H9 (cell line): ENCODE data around the gene CCDC40. TPM values are rescaled to one million over a fixed set of nuclear protein-coding genes. Genes with fewer than 3 reads are reported as not detected.

Experiments used
- DNase-seq: peaks from one replicate; pipeline ENCODE4 v3.0.0-alpha.2; 2017
- H2AFZ ChIP-seq: one replicate; pipeline ENCODE4 v1.6.1; 2013; ENCODE audit warnings: mild to moderate bottlenecking, low read length, control low read depth, moderate library complexity
- H2AK5ac ChIP-seq: 2 replicates; pipeline ENCODE4 v1.6.1; 2013; ENCODE audit warnings: low read length, control low read depth, mixed read lengths; ENCODE audit not compliant: insufficient read length
- H2BK120ac ChIP-seq: one replicate; pipeline ENCODE4 v1.6.1; 2013; ENCODE audit warnings: low read depth, mild to moderate bottlenecking, low read length, control low read depth, inconsistent platforms; ENCODE audit not compliant: poor library complexity, severe bottlenecking
- H2BK12ac ChIP-seq: 2 replicates; pipeline ENCODE4 v1.6.1; 2013; ENCODE audit warnings: low read length, control low read depth, mixed read lengths, low read depth; ENCODE audit not compliant: insufficient read length
- H2BK15ac ChIP-seq: 2 replicates; pipeline ENCODE4 v1.6.1; 2013; ENCODE audit warnings: low read depth, low read length, control low read depth
- H2BK20ac ChIP-seq: one replicate; pipeline ENCODE4 v1.6.1; 2013; ENCODE audit warnings: low read depth, mild to moderate bottlenecking, low read length, control low read depth, inconsistent platforms; ENCODE audit not compliant: poor library complexity, severe bottlenecking
- H2BK5ac ChIP-seq: 2 replicates; pipeline ENCODE4 v1.6.1; 2013; ENCODE audit warnings: low read length, control low read depth, mixed read lengths; ENCODE audit not compliant: insufficient read length
- H3K14ac ChIP-seq: 2 replicates; pipeline ENCODE4 v1.6.1; 2013; ENCODE audit warnings: low read length, control low read depth; ENCODE audit not compliant: insufficient read depth
- H3K18ac ChIP-seq: 2 replicates; pipeline ENCODE4 v1.6.1; 2013; ENCODE audit warnings: low read depth, mild to moderate bottlenecking, mixed read lengths, low read length, control low read depth; ENCODE audit not compliant: insufficient read length
- H3K23ac ChIP-seq: 2 replicates; pipeline ENCODE4 v1.6.1; 2013; ENCODE audit warnings: low read length, control low read depth, mixed read lengths, low read depth; ENCODE audit not compliant: insufficient read length
- H3K23me2 ChIP-seq: 2 replicates; pipeline ENCODE4 v1.6.1; 2013; ENCODE audit warnings: low read depth, mild to moderate bottlenecking, mixed read lengths, low read length, control low read depth; ENCODE audit not compliant: insufficient read length, poor library complexity, severe bottlenecking
- H3K27ac ChIP-seq: 2 replicates; pipeline ENCODE4 v1.5.1; 2013; ENCODE audit warnings: low read length, control low read depth, mixed read lengths, low read depth; ENCODE audit not compliant: insufficient read length
- H3K27me3 ChIP-seq: 2 replicates; pipeline ENCODE4 v1.6.1; 2013; ENCODE audit warnings: low read length, control low read depth, inconsistent platforms; ENCODE audit not compliant: insufficient read depth
- H3K4ac ChIP-seq: 2 replicates; pipeline ENCODE4 v1.6.1; 2013; ENCODE audit warnings: low read depth, mild to moderate bottlenecking, control low read depth, inconsistent platforms, low read length, moderate library complexity
- H3K4me1 ChIP-seq: 2 replicates; pipeline ENCODE4 v1.6.1; 2013; ENCODE audit warnings: low read length, control low read depth, inconsistent platforms; ENCODE audit not compliant: insufficient read depth
- H3K4me2 ChIP-seq: 2 replicates; pipeline ENCODE4 v1.6.1; 2013; ENCODE audit warnings: low read length, control low read depth, mixed read lengths; ENCODE audit not compliant: insufficient read length, insufficient read depth
- H3K56ac ChIP-seq: 2 replicates; pipeline ENCODE4 v1.6.1; 2013; ENCODE audit warnings: low read depth, mild to moderate bottlenecking, mixed read lengths, low read length, control low read depth; ENCODE audit not compliant: insufficient read length
- H3K79me1 ChIP-seq: 2 replicates; pipeline ENCODE4 v1.6.1; 2013; ENCODE audit warnings: low read depth, mild to moderate bottlenecking, moderate library complexity, low read length, control low read depth, inconsistent platforms; ENCODE audit not compliant: insufficient read depth, poor library complexity, severe bottlenecking
- H3K79me2 ChIP-seq: 2 replicates; pipeline ENCODE4 v1.6.1; 2013; ENCODE audit warnings: low read length, control low read depth, inconsistent platforms; ENCODE audit not compliant: insufficient read depth
- H3K9ac ChIP-seq: 2 replicates; pipeline ENCODE4 v1.6.1; 2013; ENCODE audit warnings: low read length, control low read depth, mixed read lengths; ENCODE audit not compliant: insufficient read length; ENCODE audit errors: extremely low read depth
- H3K9me3 ChIP-seq: one replicate; pipeline ENCODE4 v1.6.1; 2013; ENCODE audit warnings: low read depth, low read length, inconsistent platforms; ENCODE audit not compliant: control insufficient read depth
- H3T11ph ChIP-seq: one replicate; pipeline ENCODE4 v1.6.1; 2013; ENCODE audit warnings: mild to moderate bottlenecking, low read length, control low read depth, inconsistent platforms
- H4K20me1 ChIP-seq: one replicate; pipeline ENCODE4 v1.6.1; 2013; ENCODE audit not compliant: control insufficient read depth, insufficient read length, insufficient read depth
- H4K5ac ChIP-seq: 2 replicates; pipeline ENCODE4 v1.6.1; 2013; ENCODE audit warnings: low read depth, mild to moderate bottlenecking, mixed read lengths, low read length, control low read depth; ENCODE audit not compliant: insufficient read length
- H4K8ac ChIP-seq: replicated peaks from 2 replicates; pipeline ENCODE4 v1.6.1; 2013; ENCODE audit warnings: low read length, control low read depth, mixed read lengths, low read depth; ENCODE audit not compliant: insufficient read length
- H4K91ac ChIP-seq: 2 replicates; pipeline ENCODE4 v1.6.1; 2013; ENCODE audit warnings: low read depth, mild to moderate bottlenecking, moderate library complexity, mixed read lengths, low read length, control low read depth; ENCODE audit not compliant: insufficient read length
- H3K27ac Mint-ChIP-seq, 3 experiments: 2 replicates in 2 of 3; 3 replicates in 1 of 3; pipeline ENCODE4 v1.8.0; 2020 to 2021; ENCODE audit warnings: mixed read lengths in 3 of 3, mild to moderate bottlenecking in 1 of 3, moderate library complexity in 1 of 3
- H3K27me3 Mint-ChIP-seq: 2 replicates; pipeline ENCODE4 v1.8.0; 2021; ENCODE audit warnings: low read depth, mild to moderate bottlenecking, moderate library complexity, mixed read lengths
- H3K36me3 Mint-ChIP-seq, 3 experiments: 2 replicates in 2 of 3; 3 replicates in 1 of 3; pipeline ENCODE4 v1.8.0; 2020 to 2021; ENCODE audit warnings: low read depth in 3 of 3, mixed read lengths in 3 of 3; ENCODE audit not compliant: insufficient read depth in 1 of 3
- H3K4me1 Mint-ChIP-seq, 2 experiments: 2 replicates each; pipeline ENCODE4 v1.8.0; 2020; ENCODE audit warnings: mixed read lengths in 2 of 2
- H3K4me3 Mint-ChIP-seq, 2 experiments: 2 replicates in 1 of 2; 3 replicates in 1 of 2; pipeline ENCODE4 v1.8.0; 2020 to 2021; ENCODE audit warnings: mild to moderate bottlenecking in 2 of 2, mixed read lengths in 2 of 2, moderate library complexity in 1 of 2
- H3K9me3 Mint-ChIP-seq, 2 experiments: 2 replicates in 1 of 2; 3 replicates in 1 of 2; pipeline ENCODE4 v1.8.0; 2020; ENCODE audit warnings: mild to moderate bottlenecking in 2 of 2, mixed read lengths in 2 of 2, moderate library complexity in 1 of 2
- WGBS: extraction: QIAGEN DNeasy Blood & Tissue Kit; methylation state at CpG from one replicate; pipeline ENCODE4 v1.1.7; 2013; ENCODE audit warnings: missing lambda C conversion rate, low lambda C conversion rate, mixed read lengths; ENCODE audit not compliant: insufficient read length; ENCODE audit errors: extremely low coverage; 5-methylcytosine and 5-hydroxymethylcytosine counted together
- total RNA-seq: library from RNA; stranded (reverse); gene quantifications from 2 replicates; pipeline ENCODE4 v1.2.1, GENCODE V29; 2021
- TF ChIP-seq, protein P1 (sequence below): fragments of 200-600 bp; sonication (generic); conservative IDR thresholded peaks from 3 replicates; pipeline ENCODE4 v1.8.0; 2021; ENCODE audit warnings: antibody characterized with exemption, mild to moderate bottlenecking

CCDC40 gene
- total RNA-seq, 1 experiment from 2014 or later = 8.9 TPM

DNA sequence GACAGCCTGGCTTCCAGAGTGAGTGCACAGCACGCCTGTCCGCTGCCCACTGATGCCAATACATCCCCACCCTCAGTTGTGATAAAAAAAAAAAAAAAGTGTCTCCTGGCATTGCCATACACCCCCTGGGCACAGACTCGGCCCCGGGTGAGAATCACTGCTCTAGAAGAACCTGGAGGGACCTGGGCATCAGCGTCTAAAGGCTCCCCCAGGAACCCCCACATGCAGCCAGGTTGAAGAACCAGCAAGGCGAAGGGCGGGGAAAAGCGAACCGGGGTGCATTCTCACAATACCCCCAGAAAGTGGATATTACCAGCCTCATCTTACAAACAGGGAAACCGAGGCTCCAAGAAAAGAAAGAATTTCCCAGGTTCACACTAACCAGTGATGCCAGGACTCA lies 28.5 kb upstream of the CCDC40 start:
- Histone ChIP-seq H4K91ac (no peak overlapping the region), H2AK5ac (no peak overlapping the region), H3K79me2 (peaks cover 1% of the 10 kb centered on the region; the same call in 1 of the 2 replicates), H3K9ac (no peak overlapping the region), H3K14ac (no peak overlapping the region), H3K4me1 (no peaks in the 10 kb centered on the region), H3K23me2 (peaks cover 5% of the 10 kb centered on the region), H3K23ac (no peak overlapping the region), H2BK12ac (no peak overlapping the region), H2BK15ac (no peak overlapping the region), H4K8ac (no peak overlapping the region), H2BK120ac (no peak overlapping the region), H3K27ac (no peak overlapping the region), H3K27me3 (no peaks in the 10 kb centered on the region), H3K79me1 (no peaks in the 10 kb centered on the region), H3K4ac (no peak overlapping the region), H3T11ph (no peak overlapping the region), H2BK5ac (no peak overlapping the region), H2BK20ac (no peak overlapping the region), H3K56ac (no peak overlapping the region), H4K5ac (no peak overlapping the region), H2AFZ (no peak overlapping the region), H3K9me3 (no peaks in the 10 kb centered on the region), H4K20me1 (no peaks in the 10 kb centered on the region), H3K18ac (no peak overlapping the region), H3K4me2 (no peak overlapping the region)
- no peaks in the 10 kb centered on the region for H3K27me3 Mint-ChIP-seq
- no peaks in the 10 kb centered on the region for H3K9me3 Mint-ChIP-seq
- TF ChIP-seq, protein P1, sequence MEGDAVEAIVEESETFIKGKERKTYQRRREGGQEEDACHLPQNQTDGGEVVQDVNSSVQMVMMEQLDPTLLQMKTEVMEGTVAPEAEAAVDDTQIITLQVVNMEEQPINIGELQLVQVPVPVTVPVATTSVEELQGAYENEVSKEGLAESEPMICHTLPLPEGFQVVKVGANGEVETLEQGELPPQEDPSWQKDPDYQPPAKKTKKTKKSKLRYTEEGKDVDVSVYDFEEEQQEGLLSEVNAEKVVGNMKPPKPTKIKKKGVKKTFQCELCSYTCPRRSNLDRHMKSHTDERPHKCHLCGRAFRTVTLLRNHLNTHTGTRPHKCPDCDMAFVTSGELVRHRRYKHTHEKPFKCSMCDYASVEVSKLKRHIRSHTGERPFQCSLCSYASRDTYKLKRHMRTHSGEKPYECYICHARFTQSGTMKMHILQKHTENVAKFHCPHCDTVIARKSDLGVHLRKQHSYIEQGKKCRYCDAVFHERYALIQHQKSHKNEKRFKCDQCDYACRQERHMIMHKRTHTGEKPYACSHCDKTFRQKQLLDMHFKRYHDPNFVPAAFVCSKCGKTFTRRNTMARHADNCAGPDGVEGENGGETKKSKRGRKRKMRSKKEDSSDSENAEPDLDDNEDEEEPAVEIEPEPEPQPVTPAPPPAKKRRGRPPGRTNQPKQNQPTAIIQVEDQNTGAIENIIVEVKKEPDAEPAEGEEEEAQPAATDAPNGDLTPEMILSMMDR = no peak
- no CpG with 5 or more reads among the region's 10 CpGs for WGBS
- peaks cover 10 to 20% of the 10 kb centered on the region in 2 experiments; a peak in 3 of 4 replicates for H3K4me1 Mint-ChIP-seq
- DNase-seq = no peak
- H3K27ac Mint-ChIP-seq = peak overlapping the region in 1 of 3 experiments; percentile 89; a peak in 1 of 7 replicates
- H3K4me3 Mint-ChIP-seq = no peak overlapping the region
- peaks cover 7 to 25% (median 16%) of the 10 kb centered on the region in 3 experiments; a peak in 6 of 7 replicates for H3K36me3 Mint-ChIP-seq
